IMR-90 (cell line): ENCODE measurements around the gene SNTG2. TPM values are rescaled to one million over a fixed set of nuclear protein-coding genes. Genes with fewer than 3 reads are reported as not detected.

ENCODE experiments used
- ATAC-seq: fragments of 200-7000 bp; cut with Tn5 transposase; 2 replicates; pipeline ENCODE4 v1.9.1; 2020; ENCODE audit warnings: low read depth, mild to moderate bottlenecking, moderate library complexity
- BruUV-seq: library from RNA; stranded (reverse); fragments of 400-500 nt; replicated peaks from 2 replicates; lab custom pipeline; 2021; lab: Mats Ljungman, UMichigan
- CTCF ChIA-PET: fragments of 300-600 bp; formaldehyde crosslinking; extraction: SDS; loops from one replicate; lab custom pipeline; 2021; ENCODE audit warnings: antibody characterized with exemption; lab: Yijun Ruan, JAX
- POLR2A ChIA-PET: fragments of 300-600 bp; sonication (Branson Sonifier 250); formaldehyde crosslinking; loops from one replicate; lab custom pipeline; 2022; ENCODE audit warnings: antibody characterized with exemption; ENCODE audit not compliant: unreplicated experiment; lab: Charles Lee
- DNase-seq: peaks from one replicate; pipeline ENCODE4 v3.0.0; 2013
- H2AFZ ChIP-seq: replicated peaks from 2 replicates; pipeline ENCODE3; 2013; ENCODE audit warnings: low read length, mild to moderate bottlenecking; ENCODE audit not compliant: poor library complexity
- H2AK5ac ChIP-seq: 2 replicates; pipeline ENCODE4 v1.6.1; 2013; ENCODE audit warnings: low read depth, low read length, inconsistent platforms
- H2AK9ac ChIP-seq: replicated peaks from 2 replicates; pipeline ENCODE3; 2013; ENCODE audit warnings: mild to moderate bottlenecking, low read depth, low read length, moderate library complexity; ENCODE audit not compliant: poor library complexity
- H2BK120ac ChIP-seq: 2 replicates; pipeline ENCODE4 v1.6.1; 2013; ENCODE audit warnings: low read depth, low read length, inconsistent platforms
- H2BK15ac ChIP-seq: 3 replicates; pipeline ENCODE4 v1.6.1; 2013; ENCODE audit warnings: low read depth, low read length, inconsistent platforms
- H2BK20ac ChIP-seq: 2 replicates; pipeline ENCODE4 v1.6.1; 2013; ENCODE audit warnings: low read depth, mild to moderate bottlenecking, inconsistent platforms, low read length, moderate library complexity
- H2BK5ac ChIP-seq: 2 replicates; pipeline ENCODE4 v1.6.1; 2013; ENCODE audit warnings: mild to moderate bottlenecking, low read depth, low read length, inconsistent platforms; ENCODE audit not compliant: poor library complexity, severe bottlenecking
- H3K14ac ChIP-seq: replicated peaks from 2 replicates; pipeline ENCODE4 v1.6.1; 2013; ENCODE audit warnings: low read depth, low read length, inconsistent platforms
- H3K18ac ChIP-seq: 2 replicates; pipeline ENCODE4 v1.6.1; 2013; ENCODE audit warnings: low read depth, low read length, control low read depth
- H3K23ac ChIP-seq: 2 replicates; pipeline ENCODE4 v1.6.1; 2013; ENCODE audit warnings: low read depth, low read length, inconsistent platforms
- H3K27ac ChIP-seq: 2 replicates; pipeline ENCODE4 v1.5.1; 2013; ENCODE audit warnings: mild to moderate bottlenecking, control low read depth, low read length; ENCODE audit not compliant: insufficient read depth
- H3K27me3 ChIP-seq: 2 replicates; pipeline ENCODE4 v1.6.1; 2013; ENCODE audit warnings: low read length; ENCODE audit not compliant: control insufficient read depth, insufficient read depth
- H3K36me3 ChIP-seq: 2 replicates; pipeline ENCODE4 v1.6.1; 2013; ENCODE audit warnings: low read length, mixed read lengths; ENCODE audit not compliant: control insufficient read depth, insufficient read depth
- H3K4ac ChIP-seq: 2 replicates; pipeline ENCODE4 v1.6.1; 2013; ENCODE audit warnings: low read depth, low read length, inconsistent platforms
- H3K4me1 ChIP-seq: 2 replicates; pipeline ENCODE4 v1.6.1; 2013; ENCODE audit warnings: low read length, mixed read lengths; ENCODE audit not compliant: control insufficient read depth, insufficient read depth
- H3K4me2 ChIP-seq: 2 replicates; pipeline ENCODE4 v1.6.1; 2013; ENCODE audit warnings: low read depth, mild to moderate bottlenecking, control low read depth, low read length, moderate library complexity
- H3K4me3 ChIP-seq: 2 replicates; pipeline ENCODE4 v1.5.1; 2013; ENCODE audit warnings: low read depth, mild to moderate bottlenecking, control low read depth, low read length, moderate library complexity; ENCODE audit not compliant: insufficient read depth
- H3K56ac ChIP-seq: 2 replicates; pipeline ENCODE4 v1.6.1; 2013; ENCODE audit warnings: low read length, inconsistent platforms; ENCODE audit not compliant: insufficient read depth; ENCODE audit errors: extremely low read depth
- H3K79me1 ChIP-seq, 2 experiments: 2 replicates each; pipeline ENCODE4 v1.6.1; 2013; ENCODE audit warnings: low read length in 2 of 2, inconsistent platforms in 1 of 2, low read depth in 1 of 2
- H3K9ac ChIP-seq: 2 replicates; pipeline ENCODE4 v1.6.1; 2013; ENCODE audit warnings: low read depth, low read length, control low read depth
- H3K9me1 ChIP-seq: 2 replicates; pipeline ENCODE4 v1.6.1; 2013; ENCODE audit warnings: low read length, inconsistent platforms; ENCODE audit not compliant: insufficient read depth
- H3K9me3 ChIP-seq: 2 replicates; pipeline ENCODE4 v1.6.1; 2013; ENCODE audit warnings: low read length; ENCODE audit not compliant: control insufficient read depth, insufficient read depth
- H4K20me1 ChIP-seq: 2 replicates; pipeline ENCODE4 v1.6.1; 2013; ENCODE audit warnings: low read length, inconsistent platforms; ENCODE audit not compliant: insufficient read depth
- H4K5ac ChIP-seq: 2 replicates; pipeline ENCODE4 v1.6.1; 2013; ENCODE audit warnings: mild to moderate bottlenecking, low read depth, low read length, control low read depth
- H4K8ac ChIP-seq, 2 experiments: 2 replicates each; pipeline ENCODE4 v1.6.1; 2013; ENCODE audit warnings: low read depth in 2 of 2, low read length in 2 of 2, control low read depth in 1 of 2, inconsistent platforms in 1 of 2
- H4K91ac ChIP-seq: 2 replicates; pipeline ENCODE4 v1.6.1; 2013; ENCODE audit warnings: low read depth, low read length, inconsistent platforms; ENCODE audit not compliant: insufficient read depth
- FOS ChIP-seq: fragments of 150-350 bp; IDR thresholded peaks from 2 replicates; pipeline ENCODE4 v1.6.1; 2016; ENCODE audit warnings: low read depth, low read length
- MAFK ChIP-seq: IDR thresholded peaks from 2 replicates; pipeline ENCODE4 v1.6.1; 2012; ENCODE audit warnings: low read depth, low read length, improper control_type of control experiment
- MAZ ChIP-seq: IDR thresholded peaks from 2 replicates; pipeline ENCODE4 v1.6.1; 2012; ENCODE audit warnings: low read depth, mild to moderate bottlenecking, low read length, improper control_type of control experiment, moderate library complexity, borderline replicate concordance
- MXI1 ChIP-seq: IDR thresholded peaks from 2 replicates; pipeline ENCODE4 v1.6.1; 2012; ENCODE audit warnings: low read depth, mild to moderate bottlenecking, low read length, moderate library complexity, borderline replicate concordance
- NFE2L2 ChIP-seq: fragments of 150-350 bp; IDR thresholded peaks from 2 replicates; pipeline ENCODE4 v1.6.1; 2016; ENCODE audit warnings: low read depth, mild to moderate bottlenecking, low read length
- RAD21 ChIP-seq: IDR thresholded peaks from 2 replicates; pipeline ENCODE4 v1.6.1; 2012; ENCODE audit warnings: low read length, improper control_type of control experiment
- RFX5 ChIP-seq: IDR thresholded peaks from 2 replicates; pipeline ENCODE4 v1.8.0; 2012; ENCODE audit warnings: low read depth, mild to moderate bottlenecking, low read length, moderate library complexity
- whole genome bisulfite sequencing, 2 experiments: methylation state at CpG; one replicate each; pipeline versions ENCODE4 v1.1.5 to v1.1.7; 2013; ENCODE audit warnings: missing lambda C conversion rate in 2 of 2; ENCODE audit not compliant: insufficient read length in 1 of 2; ENCODE audit errors: extremely low coverage in 2 of 2; 5-methylcytosine and 5-hydroxymethylcytosine counted together
- dilution Hi-C: fragments of 300-500 bp; cut with HindIII; formaldehyde crosslinking; loops from one replicate; pipeline ENCODE4 v1.14.3; 2018; ENCODE audit warnings: low sequenced_read_pairs; ENCODE audit not compliant: unreplicated experiment
- in situ Hi-C: fragments of 300-500 bp; cut with MboI; formaldehyde crosslinking; loops from 3 replicates; pipeline ENCODE4 v1.14.3; 2019; ENCODE audit warnings: low sequenced_read_pairs, inconsistent platforms, mixed read lengths
- intact Hi-C: fragments of 100-400 bp; cut with micrococcal nuclease; formaldehyde crosslinking; loops from 2 replicates; pipeline ENCODE4 v1.10.0; 2022
- polyA plus RNA-seq, 3 experiments: library from polyadenylated mRNA; depleted of rRNA; stranded (reverse); fragments of >200 nt; gene quantifications; 2 replicates each; pipeline ENCODE4 v1.2.3, GENCODE V29; 2012; ENCODE audit warnings: low replicate concordance in 1 of 3
- total RNA-seq: library from RNA; depleted of rRNA; stranded (reverse); fragments of >200 nt; gene quantifications from 2 replicates; pipeline ENCODE4 v1.2.3, GENCODE V29; 2012
- TF ChIP-seq, protein P1 (sequence below): fragments of 150-350 bp; IDR thresholded peaks from 2 replicates; pipeline ENCODE4 v1.6.1; 2017; ENCODE audit warnings: mild to moderate bottlenecking, antibody characterized with exemption, low read length, low read depth
- TF ChIP-seq, protein P2 (sequence below): conservative IDR thresholded peaks from 2 replicates; pipeline ENCODE4 v1.5.1; 2012; ENCODE audit warnings: mild to moderate bottlenecking, low read depth, low read length, improper control_type of control experiment
- TF ChIP-seq, protein P3 (sequence below): fragments of 150-350 bp; IDR thresholded peaks from 2 replicates; pipeline ENCODE4 v1.6.1; 2016; ENCODE audit warnings: low read depth, mild to moderate bottlenecking, low read length, moderate library complexity, borderline replicate concordance

SNTG2 gene
- total and polyA plus RNA-seq, 2 of the 4 experiments (the other 2 are of a cell fraction) = under 0.01 to 0.17 TPM

DNA sequence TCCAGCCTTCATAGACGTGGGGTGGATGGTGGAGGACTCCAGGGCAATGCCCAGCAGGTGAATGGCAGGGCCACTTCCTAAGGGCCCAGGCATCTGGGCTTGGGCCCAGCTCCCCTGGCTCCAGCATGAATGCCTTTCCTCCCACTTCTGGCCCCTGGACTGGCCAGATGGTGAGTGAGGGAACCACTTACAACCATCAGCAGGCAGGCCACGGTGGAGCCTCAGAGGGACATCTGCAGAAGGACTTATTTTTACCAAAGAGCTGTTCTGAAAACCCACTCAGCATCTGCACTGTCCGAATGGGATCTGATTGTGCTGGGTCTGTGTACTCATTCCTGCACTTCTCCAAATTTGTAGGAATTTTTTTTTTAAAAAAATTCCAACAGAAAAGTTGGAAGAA lies 69.6 kb downstream of the SNTG2 start:
- Histone ChIP-seq H4K8ac (no peak overlapping the region), H3K4me3 (no peak overlapping the region), H3K4ac (no peak overlapping the region), H3K14ac (no peak overlapping the region), H3K9me1 (no peaks in the 10 kb centered on the region), H3K56ac (no peak overlapping the region), H3K4me2 (no peak overlapping the region), H2BK120ac (no peak overlapping the region), H4K20me1 (no peaks in the 10 kb centered on the region), H3K27me3 (no peaks in the 10 kb centered on the region), H4K5ac (no peak overlapping the region), H3K36me3 (no peaks in the 10 kb centered on the region), H2BK15ac (no peak overlapping the region), H3K79me1 (no peaks in the 10 kb centered on the region), H3K9me3 (no peaks in the 10 kb centered on the region), H3K27ac (no peak overlapping the region), H3K23ac (no peak overlapping the region), H3K9ac (no peak overlapping the region), H2AK5ac (no peak overlapping the region), H4K91ac (no peak overlapping the region), H2BK20ac (no peak overlapping the region), H3K4me1 (no peaks in the 10 kb centered on the region), H2BK5ac (no peak overlapping the region), H3K18ac (no peak overlapping the region), H2AFZ (no peak overlapping the region), H2AK9ac (no peak overlapping the region)
- ChIA-PET POLR2A (no interaction called here), CTCF (no interaction called here)
- TF ChIP-seq NFE2L2 (no peak), RAD21 (no peak), FOS (no peak), MAZ (no peak), RFX5 (no peak), MAFK (no peak), MXI1 (no peak)
- TF ChIP-seq, protein P1, sequence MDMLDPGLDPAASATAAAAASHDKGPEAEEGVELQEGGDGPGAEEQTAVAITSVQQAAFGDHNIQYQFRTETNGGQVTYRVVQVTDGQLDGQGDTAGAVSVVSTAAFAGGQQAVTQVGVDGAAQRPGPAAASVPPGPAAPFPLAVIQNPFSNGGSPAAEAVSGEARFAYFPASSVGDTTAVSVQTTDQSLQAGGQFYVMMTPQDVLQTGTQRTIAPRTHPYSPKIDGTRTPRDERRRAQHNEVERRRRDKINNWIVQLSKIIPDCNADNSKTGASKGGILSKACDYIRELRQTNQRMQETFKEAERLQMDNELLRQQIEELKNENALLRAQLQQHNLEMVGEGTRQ = no peak
- TF ChIP-seq, protein P2, sequence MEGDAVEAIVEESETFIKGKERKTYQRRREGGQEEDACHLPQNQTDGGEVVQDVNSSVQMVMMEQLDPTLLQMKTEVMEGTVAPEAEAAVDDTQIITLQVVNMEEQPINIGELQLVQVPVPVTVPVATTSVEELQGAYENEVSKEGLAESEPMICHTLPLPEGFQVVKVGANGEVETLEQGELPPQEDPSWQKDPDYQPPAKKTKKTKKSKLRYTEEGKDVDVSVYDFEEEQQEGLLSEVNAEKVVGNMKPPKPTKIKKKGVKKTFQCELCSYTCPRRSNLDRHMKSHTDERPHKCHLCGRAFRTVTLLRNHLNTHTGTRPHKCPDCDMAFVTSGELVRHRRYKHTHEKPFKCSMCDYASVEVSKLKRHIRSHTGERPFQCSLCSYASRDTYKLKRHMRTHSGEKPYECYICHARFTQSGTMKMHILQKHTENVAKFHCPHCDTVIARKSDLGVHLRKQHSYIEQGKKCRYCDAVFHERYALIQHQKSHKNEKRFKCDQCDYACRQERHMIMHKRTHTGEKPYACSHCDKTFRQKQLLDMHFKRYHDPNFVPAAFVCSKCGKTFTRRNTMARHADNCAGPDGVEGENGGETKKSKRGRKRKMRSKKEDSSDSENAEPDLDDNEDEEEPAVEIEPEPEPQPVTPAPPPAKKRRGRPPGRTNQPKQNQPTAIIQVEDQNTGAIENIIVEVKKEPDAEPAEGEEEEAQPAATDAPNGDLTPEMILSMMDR = no peak
- TF ChIP-seq, protein P3, sequence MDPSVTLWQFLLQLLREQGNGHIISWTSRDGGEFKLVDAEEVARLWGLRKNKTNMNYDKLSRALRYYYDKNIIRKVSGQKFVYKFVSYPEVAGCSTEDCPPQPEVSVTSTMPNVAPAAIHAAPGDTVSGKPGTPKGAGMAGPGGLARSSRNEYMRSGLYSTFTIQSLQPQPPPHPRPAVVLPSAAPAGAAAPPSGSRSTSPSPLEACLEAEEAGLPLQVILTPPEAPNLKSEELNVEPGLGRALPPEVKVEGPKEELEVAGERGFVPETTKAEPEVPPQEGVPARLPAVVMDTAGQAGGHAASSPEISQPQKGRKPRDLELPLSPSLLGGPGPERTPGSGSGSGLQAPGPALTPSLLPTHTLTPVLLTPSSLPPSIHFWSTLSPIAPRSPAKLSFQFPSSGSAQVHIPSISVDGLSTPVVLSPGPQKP = no peak
- dilution Hi-C loops (no loop called here), in situ Hi-C loops (no loop called here), intact Hi-C loops (no loop called here)
- ATAC-seq (no peak), DNase-seq (no peak)
- BruUV-seq = no TSS peak
- no CpG with 5 or more reads among the region's 3 CpGs for WGBS, 2 experiments
